Esophagus squamous epithelium (tissue), 5 donors: ENCODE data around the gene HNRNPAB. TPM values are rescaled to one million over a fixed set of nuclear protein-coding genes. Genes with fewer than 3 reads are reported as not detected.
"Not testable (repeated sequence)": the region's sequence is repeated elsewhere in the genome, so short reads cannot be mapped to it uniquely, and the experiment has no call there.

ENCODE experiments used
- DNase-seq: peaks from one replicate; lab custom pipeline; 2025; lab: John Stamatoyannopoulos, UW
- H3K27ac ChIP-seq, 4 donors: fragments of 200-600 bp; sonication (generic); one replicate each; pipeline ENCODE4 v1.5.1; 2016 to 2019; ENCODE audit warnings: mild to moderate bottlenecking in 1 of 4
- H3K27me3 ChIP-seq, 4 donors: fragments of 200-600 bp; sonication (generic); 1 replicate in 3 of 4; 2 replicates in 1 of 4; pipeline versions ENCODE4 v1.5.1 to v1.6.0; 2017 to 2021; ENCODE audit warnings: antibody characterized with exemption in 1 of 4
- H3K36me3 ChIP-seq, 3 donors: fragments of 200-600 bp; sonication (generic); one replicate each; pipeline ENCODE4 v1.5.1; 2016 to 2019
- H3K4me1 ChIP-seq, 3 donors: fragments of 200-600 bp; sonication (generic); one replicate each; pipeline ENCODE4 v1.5.1; 2017 to 2019
- H3K4me3 ChIP-seq, 4 donors: fragments of 200-600 bp; sonication (generic); 1 replicate in 3 of 4; 2 replicates in 1 of 4; pipeline ENCODE4 v1.5.1; 2016 to 2019; ENCODE audit warnings: mild to moderate bottlenecking in 2 of 4, moderate library complexity in 1 of 4
- H3K9me3 ChIP-seq, 3 donors: fragments of 200-600 bp; sonication (generic); one replicate each; pipeline ENCODE4 v1.5.1; 2016 to 2019
- POLR2A ChIP-seq, 4 donors: fragments of 450-650 bp; IDR thresholded peaks; one replicate each; pipeline ENCODE4 v1.6.1; 2017; ENCODE audit warnings: antibody characterized with exemption in 4 of 4, mild to moderate bottlenecking in 4 of 4, moderate library complexity in 3 of 4
- WGBS, 2 donors: methylation state at CpG; one replicate each; pipeline ENCODE4 v1.1.5; 2018; 5-methylcytosine and 5-hydroxymethylcytosine counted together
- intact Hi-C: fragments of 100-400 bp; cut with DNase I; formaldehyde crosslinking; loops from one replicate; pipeline ENCODE4 v1.15.0; 2022
- total RNA-seq, 4 donors: library from RNA; depleted of rRNA; stranded (reverse); fragments of >200 nt; gene quantifications; one replicate each; pipeline ENCODE4 v1.1.0, GENCODE V29; 2016
- TF ChIP-seq, protein P1 (sequence below), 6 experiments: fragments of 450-650 bp in 4 of 6; fragments of 200-600 bp in 2 of 6; sonication (generic) in 2 of 6; IDR thresholded peaks; one replicate each; pipeline ENCODE4 v1.5.1; 2016 to 2019; ENCODE audit warnings: antibody characterized with exemption in 6 of 6, mild to moderate bottlenecking in 4 of 6, moderate library complexity in 4 of 6
- donor health status: DM: yes; HTN: yes; CAD: no.

HNRNPAB gene
- total RNA-seq, 4 donors from 2014 or later, result 123 to 150 (median 135) TPM

DNA sequence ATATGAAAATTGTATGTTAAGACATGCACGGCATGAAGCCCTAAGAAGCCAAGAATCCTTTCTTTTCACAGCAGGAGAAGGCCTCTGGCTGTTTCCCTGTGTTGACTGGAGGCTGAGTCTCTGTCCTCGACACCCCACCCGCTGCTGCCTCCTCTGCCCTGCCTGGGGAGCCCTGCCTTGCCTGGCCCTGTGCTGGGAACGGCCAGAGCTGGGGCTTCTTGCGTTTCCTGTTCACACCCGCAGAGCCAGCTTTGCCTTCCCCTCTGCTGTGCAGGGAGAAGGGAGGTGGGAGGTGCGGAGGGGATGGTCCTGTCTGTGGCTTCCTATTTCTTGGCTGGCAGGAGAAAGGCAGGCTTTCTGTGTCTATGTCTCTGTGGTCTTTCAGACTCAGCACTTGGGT lies 10.3 kb upstream of the HNRNPAB start:
- WGBS, 2 donors, result 13 to 33% methylated on average over 2 to 7 of the region's 7 CpGs
- H3K36me3 ChIP-seq, result no peaks in the 10 kb centered on the region
- H3K27ac ChIP-seq, result no peak overlapping the region
- H3K4me3 ChIP-seq, result no peak overlapping the region
- intact Hi-C loops, result no loop called here
- peaks cover 0 to 26% (median 8%) of the 10 kb centered on the region in 3 donors for H3K4me1 ChIP-seq
- TF ChIP-seq, protein P1, sequence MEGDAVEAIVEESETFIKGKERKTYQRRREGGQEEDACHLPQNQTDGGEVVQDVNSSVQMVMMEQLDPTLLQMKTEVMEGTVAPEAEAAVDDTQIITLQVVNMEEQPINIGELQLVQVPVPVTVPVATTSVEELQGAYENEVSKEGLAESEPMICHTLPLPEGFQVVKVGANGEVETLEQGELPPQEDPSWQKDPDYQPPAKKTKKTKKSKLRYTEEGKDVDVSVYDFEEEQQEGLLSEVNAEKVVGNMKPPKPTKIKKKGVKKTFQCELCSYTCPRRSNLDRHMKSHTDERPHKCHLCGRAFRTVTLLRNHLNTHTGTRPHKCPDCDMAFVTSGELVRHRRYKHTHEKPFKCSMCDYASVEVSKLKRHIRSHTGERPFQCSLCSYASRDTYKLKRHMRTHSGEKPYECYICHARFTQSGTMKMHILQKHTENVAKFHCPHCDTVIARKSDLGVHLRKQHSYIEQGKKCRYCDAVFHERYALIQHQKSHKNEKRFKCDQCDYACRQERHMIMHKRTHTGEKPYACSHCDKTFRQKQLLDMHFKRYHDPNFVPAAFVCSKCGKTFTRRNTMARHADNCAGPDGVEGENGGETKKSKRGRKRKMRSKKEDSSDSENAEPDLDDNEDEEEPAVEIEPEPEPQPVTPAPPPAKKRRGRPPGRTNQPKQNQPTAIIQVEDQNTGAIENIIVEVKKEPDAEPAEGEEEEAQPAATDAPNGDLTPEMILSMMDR (IDR thresholded peaks at IDR 0.05), result no peak
- no peak for TF ChIP-seq POLR2A (IDR thresholded peaks at IDR 0.05)
- no peak for DNase-seq
- peaks cover 0 to 15% (median 0%) of the 10 kb centered on the region in 4 donors for H3K27me3 ChIP-seq
- H3K9me3 ChIP-seq, result no peaks in the 10 kb centered on the region

DNA sequence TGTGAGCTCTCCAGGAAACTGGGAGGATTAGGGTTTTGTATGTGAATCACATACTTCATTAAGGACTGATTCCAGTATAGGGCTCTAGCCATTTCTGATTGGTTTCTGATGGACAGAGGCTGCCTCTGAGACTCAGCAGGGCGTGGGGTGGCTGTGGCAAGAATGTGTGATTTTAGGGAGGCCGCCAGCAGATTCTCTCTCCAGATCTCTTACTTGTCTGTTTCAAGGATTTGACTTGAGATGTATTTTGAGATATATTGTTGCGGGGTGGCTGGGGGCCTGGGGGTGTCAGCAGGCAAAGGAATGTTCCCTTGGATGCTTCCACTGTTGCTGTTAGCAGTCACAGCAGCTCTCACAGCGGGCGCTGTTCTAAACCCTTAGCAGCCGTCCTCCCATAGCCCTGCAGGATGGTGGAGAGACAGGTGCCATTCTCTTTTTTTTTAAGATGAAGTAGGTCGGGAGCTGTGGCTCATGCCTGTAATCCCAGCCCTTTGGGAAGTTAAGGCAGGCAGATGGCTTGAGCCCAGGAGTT lies 8.0 kb upstream of the HNRNPAB start:
- TF ChIP-seq, protein P1 (IDR thresholded peaks at IDR 0.05), result no peak
- no peak for TF ChIP-seq POLR2A (IDR thresholded peaks at IDR 0.05)
- no peaks in the 10 kb centered on the region for H3K36me3 ChIP-seq
- 62 to 86% methylated on average over 2 to 6 of the region's 7 CpGs for WGBS, 2 donors
- intact Hi-C loops, result no loop called here
- H3K9me3 ChIP-seq, result no peaks in the 10 kb centered on the region
- peaks cover 0 to 49% (median 17%) of the 10 kb centered on the region in 3 donors for H3K4me1 ChIP-seq
- no peak for DNase-seq
- no peak overlapping the region for H3K4me3 ChIP-seq
- H3K27me3 ChIP-seq, result peaks cover 0 to 15% (median 0%) of the 10 kb centered on the region in 4 donors
- H3K27ac ChIP-seq, result no peak overlapping the region

DNA sequence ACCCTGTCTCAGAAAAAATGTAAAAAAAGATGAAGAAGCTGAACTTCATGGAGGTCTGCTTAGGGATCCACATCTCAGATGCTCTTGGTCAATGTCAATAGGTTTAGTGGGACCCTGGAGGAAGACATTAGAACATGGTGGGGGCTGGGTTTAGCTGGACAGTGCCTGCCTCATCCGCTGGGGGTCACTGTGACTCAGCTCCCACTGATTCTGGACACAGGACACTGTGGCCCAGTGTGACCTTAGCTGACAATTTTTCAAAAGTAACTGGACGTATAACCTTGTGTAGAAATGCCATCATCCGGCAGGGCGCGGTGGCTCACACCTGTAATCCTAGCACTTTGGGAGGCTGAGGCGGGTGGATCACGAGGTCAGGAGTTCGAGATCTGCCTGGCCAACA lies 7.3 kb upstream of the HNRNPAB start:
- no peak for DNase-seq
- Histone ChIP-seq H3K4me1 (peaks cover 0 to 51% (median 18%) of the 10 kb centered on the region in 3 donors), H3K36me3 (no peaks in the 10 kb centered on the region), H3K4me3 (no peak overlapping the region), H3K9me3 (no peaks in the 10 kb centered on the region), H3K27ac (no peak overlapping the region), H3K27me3 (peaks cover 0 to 15% (median 0%) of the 10 kb centered on the region in 4 donors)
- TF ChIP-seq, protein P1 (IDR thresholded peaks at IDR 0.05), result peak in 2 of 6 experiments; percentile 5 to 7
- TF ChIP-seq POLR2A (IDR thresholded peaks at IDR 0.05), result no peak
- intact Hi-C loops, result no loop called here
- 40 to 77% methylated on average over 2 to 5 of the region's 8 CpGs for WGBS, 2 donors

DNA sequence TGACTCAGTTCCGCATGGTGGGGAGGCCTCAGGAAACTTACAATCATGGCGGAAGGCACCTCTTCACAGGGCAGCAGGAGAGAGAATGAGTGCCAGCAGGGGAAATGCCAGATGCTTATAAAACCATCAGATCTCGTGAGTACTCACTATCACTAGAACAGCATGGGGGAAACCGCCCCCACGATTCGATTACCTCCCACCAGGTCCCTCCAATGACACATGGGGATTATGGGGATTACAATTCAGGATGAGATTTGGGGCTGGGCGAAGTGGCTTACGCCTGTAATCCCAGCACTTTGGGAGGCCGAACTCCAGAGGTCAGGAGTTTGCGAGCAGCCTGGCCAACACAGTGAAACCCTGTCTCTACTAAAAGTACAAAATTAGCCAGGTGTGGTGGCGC lies 6.2 kb upstream of the HNRNPAB start:
- 78 to 89% methylated on average over 10 of the region's 11 CpGs for WGBS, 2 donors
- H3K9me3 ChIP-seq, H3K4me3 ChIP-seq, intact Hi-C loops, DNase-seq, H3K27ac ChIP-seq, H3K36me3 ChIP-seq: not testable (repeated sequence)
- H3K27me3 ChIP-seq, result peaks cover 0 to 11% (median 0%) of the 10 kb centered on the region in 4 donors
- H3K4me1 ChIP-seq, result peaks cover 0 to 45% (median 18%) of the 10 kb centered on the region in 3 donors

DNA sequence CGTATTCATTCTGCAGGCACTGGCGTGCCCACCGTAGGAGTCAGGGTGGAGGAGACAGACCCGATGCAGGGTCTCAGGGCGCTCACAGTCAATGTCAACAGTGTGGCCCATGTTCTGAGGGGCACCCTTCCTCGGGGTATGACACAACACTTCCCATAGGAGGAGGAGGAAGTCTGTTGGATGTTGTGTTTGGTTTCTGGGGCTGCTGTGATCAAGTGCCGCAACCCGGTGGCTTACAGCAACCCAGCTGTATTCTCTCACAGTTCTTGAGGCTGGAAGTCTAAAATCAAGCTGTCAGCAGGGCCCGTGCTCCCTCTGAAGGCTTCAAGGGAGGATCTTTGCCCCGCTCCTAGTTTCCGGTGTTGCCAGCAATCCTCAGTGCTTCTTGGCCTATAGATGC lies 5.6 kb upstream of the HNRNPAB start:
- no peak for TF ChIP-seq POLR2A (IDR thresholded peaks at IDR 0.05)
- TF ChIP-seq, protein P1 (IDR thresholded peaks at IDR 0.05), result no peak
- Histone ChIP-seq H3K9me3 (no peaks in the 10 kb centered on the region), H3K36me3 (no peaks in the 10 kb centered on the region), H3K4me3 (no peak overlapping the region), H3K27ac (no peak overlapping the region), H3K4me1 (peaks cover 0 to 42% (median 14%) of the 10 kb centered on the region in 3 donors), H3K27me3 (peaks cover 0 to 6% (median 0%) of the 10 kb centered on the region in 4 donors)
- intact Hi-C loops, result no loop called here
- WGBS, 2 donors, result 72 to 91% methylated on average over 9 of the region's 11 CpGs
- DNase-seq, result no peak
